Smooth muscle cell (in vitro differentiated cells): Measurements from ENCODE around the gene HDAC4. TPM values are rescaled to one million over a fixed set of nuclear protein-coding genes. Genes with fewer than 3 reads are reported as not detected.

Experiments used
- DNase-seq: peaks from one replicate; lab custom pipeline; 2025; ENCODE audit not compliant: unreplicated experiment; lab: John Stamatoyannopoulos, UW
- H2AFZ ChIP-seq: fragments of 200-600 bp; sonication (generic); 2 replicates; pipeline ENCODE4 v1.6.0; 2016; ENCODE audit warnings: antibody characterized with exemption, low read depth, mild to moderate bottlenecking
- H3F3A ChIP-seq: fragments of 200-600 bp; sonication (generic); 2 replicates; pipeline ENCODE4 v1.6.0; 2017; ENCODE audit warnings: antibody characterized with exemption, low read depth
- H3K27ac ChIP-seq: fragments of 200-600 bp; sonication (generic); 2 replicates; pipeline ENCODE4 v1.5.1; 2016; ENCODE audit warnings: low read depth, mild to moderate bottlenecking
- H3K27me3 ChIP-seq: fragments of 200-600 bp; sonication (generic); 2 replicates; pipeline ENCODE4 v1.6.1; 2016; ENCODE audit warnings: low read depth, mild to moderate bottlenecking
- H3K36me3 ChIP-seq: fragments of 200-600 bp; sonication (generic); 2 replicates; pipeline ENCODE4 v1.5.1; 2016; ENCODE audit warnings: low read depth
- H3K4me1 ChIP-seq: fragments of 200-600 bp; sonication (generic); 2 replicates; pipeline ENCODE4 v1.5.1; 2016; ENCODE audit warnings: low read depth
- H3K4me2 ChIP-seq: fragments of 200-600 bp; sonication (generic); 2 replicates; pipeline ENCODE4 v1.6.0; 2016; ENCODE audit warnings: mild to moderate bottlenecking
- H3K4me3 ChIP-seq: fragments of 200-600 bp; sonication (generic); 2 replicates; pipeline ENCODE4 v1.5.1; 2016; ENCODE audit warnings: mild to moderate bottlenecking
- H3K79me2 ChIP-seq: fragments of 200-600 bp; sonication (generic); 2 replicates; pipeline ENCODE4 v1.6.0; 2016; ENCODE audit warnings: low read depth, mild to moderate bottlenecking
- H3K9ac ChIP-seq: fragments of 200-600 bp; sonication (generic); 2 replicates; pipeline ENCODE4 v1.6.0; 2016; ENCODE audit warnings: low read depth
- H3K9me3 ChIP-seq: fragments of 200-600 bp; sonication (generic); replicated peaks from 2 replicates; pipeline ENCODE4 v1.5.1; 2016; ENCODE audit warnings: low read depth
- H4K20me1 ChIP-seq: fragments of 200-600 bp; sonication (generic); 2 replicates; pipeline ENCODE4 v1.6.0; 2016; ENCODE audit warnings: low read depth
- CTCF ChIP-seq: fragments of 200-600 bp; sonication (generic); IDR thresholded peaks from 2 replicates; pipeline ENCODE4 v1.5.1; 2017; ENCODE audit warnings: borderline replicate concordance, mild to moderate bottlenecking, antibody characterized with exemption; ENCODE audit not compliant: insufficient read depth, poor library complexity, severe bottlenecking
- WGBS: methylation state at CpG from one replicate; pipeline ENCODE4 v1.1.7; 2016; ENCODE audit warnings: low lambda C conversion rate; 5-methylcytosine and 5-hydroxymethylcytosine counted together
- polyA plus RNA-seq: library from polyadenylated mRNA; unstranded; fragments of >200 nt; fragmentation: Nextera tagmentation; extraction: Ambion mirVana; gene quantifications from 2 replicates; pipeline ENCODE4 v1.2.1, GENCODE V29; 2016
- total RNA-seq: library from RNA; depleted of rRNA; stranded (reverse); fragments of >200 nt; gene quantifications from 2 replicates; pipeline ENCODE4 v1.2.3, GENCODE V29; 2014

The HDAC4 gene
- total and polyA plus RNA-seq, 2 experiments from 2014 or later, result 6.2 to 35.7 TPM

- Histone ChIP-seq H3F3A (no peaks in the 10 kb centered on the region), H3K9ac (no peak overlapping the region), H3K79me2 (peaks cover 47% of the 10 kb centered on the region), H3K9me3 (no peaks in the 10 kb centered on the region), H2AFZ (no peak overlapping the region), H3K4me3 (no peak overlapping the region), H3K4me1 (no peaks in the 10 kb centered on the region), H3K36me3 (no peaks in the 10 kb centered on the region), H3K27me3 (no peaks in the 10 kb centered on the region), H3K4me2 (no peak overlapping the region), H4K20me1 (peaks cover 96% of the 10 kb centered on the region), H3K27ac (no peak overlapping the region)
- no peak for TF ChIP-seq CTCF
- DNase-seq, result no peak
- 89% methylated on average over 26 of the region's 26 CpGs for WGBS
These were observed 10.1 kb downstream of the HDAC4 start for GRCh38 chr2:239390546-239391285.

- DNase-seq, result no peak
- H3K36me3 ChIP-seq, result no peaks in the 10 kb centered on the region
- H3F3A ChIP-seq, result no peaks in the 10 kb centered on the region
- no peak overlapping the region for H3K4me2 ChIP-seq
- TF ChIP-seq CTCF, result no peak
- peaks cover 39% of the 10 kb centered on the region for H3K79me2 ChIP-seq
- WGBS, result 93% methylated on average over 23 of the region's 23 CpGs
- H3K9ac ChIP-seq, result no peak overlapping the region
- H3K9me3 ChIP-seq, result no peaks in the 10 kb centered on the region
- no peaks in the 10 kb centered on the region for H3K27me3 ChIP-seq
- no peak overlapping the region for H2AFZ ChIP-seq
- peaks cover 96% of the 10 kb centered on the region for H4K20me1 ChIP-seq
- no peaks in the 10 kb centered on the region for H3K4me1 ChIP-seq
- no peak overlapping the region for H3K27ac ChIP-seq
- no peak overlapping the region for H3K4me3 ChIP-seq
These were observed 11.1 kb downstream of the HDAC4 start for GRCh38 chr2:239389414-239390329.

GRCh38 chr2:239388236-239389151, 12.3 kb downstream of the HDAC4 start:
- over 99% methylated on average over 20 of the region's 20 CpGs for WGBS

More at GRCh38 chr2:239388236-239389151, 12.3 kb downstream of the HDAC4 start:
- H3K27ac ChIP-seq, result no peak overlapping the region
- H3K79me2 ChIP-seq, result peaks cover 29% of the 10 kb centered on the region
- H3K9me3 ChIP-seq, result no peaks in the 10 kb centered on the region
- DNase-seq, result no peak
- peaks cover 96% of the 10 kb centered on the region for H4K20me1 ChIP-seq
- H3K4me2 ChIP-seq, result no peak overlapping the region
- TF ChIP-seq CTCF, result no peak
- H3K9ac ChIP-seq, result no peak overlapping the region
- H3K4me1 ChIP-seq, result no peaks in the 10 kb centered on the region
- no peak overlapping the region for H3K4me3 ChIP-seq
- H3F3A ChIP-seq, result no peaks in the 10 kb centered on the region
- no peaks in the 10 kb centered on the region for H3K27me3 ChIP-seq
- H3K36me3 ChIP-seq, result no peaks in the 10 kb centered on the region
- no peak overlapping the region for H2AFZ ChIP-seq
